A172 (cell line): ENCODE results near the gene KCNQ1OT1. TPM values are rescaled to one million over a fixed set of nuclear protein-coding genes. Genes with fewer than 3 reads are reported as not detected.

Experiments
- DNase-seq: peaks from one replicate; pipeline ENCODE4 v3.0.0-alpha.2; 2015; ENCODE audit warnings: low spot score
- total RNA-seq: library from RNA; depleted of rRNA; stranded (reverse); fragments of >200 nt; shearing (Covaris generic); gene quantifications from 2 replicates; pipeline ENCODE4 v1.2.3, GENCODE V29; 2014

KCNQ1OT1 gene
- total RNA-seq, 1 experiment from 2014 or later, result 1.1 TPM

- no peak for DNase-seq
Observed at GRCh38 chr11:2703363-2704141, 3.8 kb upstream of the KCNQ1OT1 start.

- DNase-seq, result no peak
Observed at GRCh38 chr11:2702771-2703362, 3.1 kb upstream of the KCNQ1OT1 start.

- DNase-seq, result no peak
Observed at GRCh38 chr11:2701898-2702434, 2.2 kb upstream of the KCNQ1OT1 start.

- DNase-seq, result no peak
Observed at GRCh38 chr11:2701230-2701629, 1.4 kb upstream of the KCNQ1OT1 start.

GRCh38 chr11:2700415-2701211 is 819 bp upstream of the KCNQ1OT1 start:
- peak; percentile 30 for DNase-seq

GRCh38 chr11:2699185-2699530 is 636 bp downstream of the KCNQ1OT1 start:
- no peak for DNase-seq

GRCh38 chr11:2698386-2699184 is 1.2 kb downstream of the KCNQ1OT1 start:
- DNase-seq, result no peak

GRCh38 chr11:2697866-2698265 is 1.9 kb downstream of the KCNQ1OT1 start:
- no peak for DNase-seq

- DNase-seq, result no peak
Observed at GRCh38 chr11:2696455-2696854, 3.3 kb downstream of the KCNQ1OT1 start.

- no peak for DNase-seq
Observed at GRCh38 chr11:2694995-2695939, 4.5 kb downstream of the KCNQ1OT1 start.

GRCh38 chr11:2694495-2694894 is 5.3 kb downstream of the KCNQ1OT1 start:
- no peak for DNase-seq

GRCh38 chr11:2693271-2694261 is 6.2 kb downstream of the KCNQ1OT1 start:
- no peak for DNase-seq

GRCh38 chr11:2691991-2692875 is 7.6 kb downstream of the KCNQ1OT1 start:
- no peak for DNase-seq

GRCh38 chr11:2691355-2691761 is 8.4 kb downstream of the KCNQ1OT1 start:
- no peak for DNase-seq

- DNase-seq, result no peak
Observed at GRCh38 chr11:2690596-2691354, 9.0 kb downstream of the KCNQ1OT1 start.

- DNase-seq, result no peak
Observed at GRCh38 chr11:2689651-2690575, 9.9 kb downstream of the KCNQ1OT1 start.
